HG02759 (cell line): ENCODE results near the gene INPP5A.
"Not testable (repeated sequence)": the region's sequence is repeated elsewhere in the genome, so short reads cannot be mapped to it uniquely, and the experiment has no call there.

Experiments used
- ATAC-seq: cut with Tn5 transposase; IDR thresholded peaks from one replicate; pipeline ENCODE4 v1.9.1; 2021; ENCODE audit warnings: mild to moderate bottlenecking, moderate library complexity; ENCODE audit not compliant: unreplicated experiment

INPP5A gene

DNA sequence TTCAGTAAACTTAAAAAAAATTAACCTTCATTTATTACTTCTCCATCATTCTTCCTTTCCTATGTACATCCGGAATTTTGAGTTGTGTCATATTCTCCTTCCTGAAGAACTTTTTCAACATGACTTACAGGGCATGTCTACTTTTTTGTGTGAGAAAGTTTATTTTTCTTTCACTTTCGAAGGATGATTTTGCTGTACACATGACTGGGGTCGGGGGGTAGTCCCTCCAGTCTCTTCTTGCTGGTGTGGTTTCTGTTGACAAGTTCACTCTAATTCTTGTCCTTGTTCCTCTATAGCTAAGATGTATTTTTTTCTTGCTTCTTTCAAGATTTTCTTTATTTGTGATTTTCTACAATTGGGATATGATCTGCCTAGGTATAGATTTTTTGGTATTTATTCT, 55.8 kb downstream of the INPP5A start:
- ATAC-seq: peak; percentile 60

DNA sequence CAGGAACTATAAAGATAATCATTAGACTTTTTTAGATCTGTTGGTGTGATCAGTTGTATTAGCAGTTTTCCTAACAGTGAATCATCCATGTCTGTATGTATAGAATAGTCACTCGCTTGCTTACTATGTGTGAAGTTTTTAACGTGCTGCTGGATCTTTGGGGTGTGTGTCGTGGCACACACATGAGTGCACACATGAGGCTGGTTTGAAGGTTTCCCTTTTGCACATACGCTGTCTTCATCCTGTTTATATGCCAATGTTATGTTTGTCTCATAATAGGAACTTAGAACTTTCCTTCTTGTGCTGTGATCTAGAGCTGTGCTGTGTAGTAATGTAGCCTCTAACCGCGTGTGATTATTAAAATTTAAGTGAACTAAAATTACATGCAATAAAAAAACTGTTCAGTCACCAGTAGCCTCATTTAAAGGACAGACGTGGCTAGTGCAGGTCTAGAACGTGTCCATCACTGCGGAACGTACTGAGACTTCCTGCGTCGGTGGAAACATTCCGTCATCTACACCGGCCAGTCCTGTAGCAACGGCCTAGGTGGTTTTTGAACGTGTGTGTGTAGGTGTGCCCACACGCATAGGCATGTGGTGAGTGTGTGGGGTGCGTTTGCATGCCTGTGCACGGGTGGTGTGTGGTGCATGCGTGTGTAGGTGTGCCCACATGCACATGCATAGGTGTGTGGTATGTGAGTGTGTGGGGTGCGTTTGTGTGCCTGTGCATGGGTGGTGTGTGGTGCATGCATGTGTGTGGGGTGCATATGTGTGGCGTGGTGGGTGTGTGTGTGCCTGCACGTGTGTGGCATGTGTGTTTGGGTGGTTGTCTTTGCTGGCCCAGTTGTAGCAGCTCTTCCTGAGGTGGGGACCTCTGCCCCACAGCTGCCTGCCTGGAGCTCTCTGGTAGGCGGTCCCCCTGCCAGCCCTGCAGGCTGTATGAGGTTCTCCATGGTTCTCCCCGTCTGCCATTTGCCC, 56.6 kb downstream of the INPP5A start:
- peak; percentile 67 for ATAC-seq

DNA sequence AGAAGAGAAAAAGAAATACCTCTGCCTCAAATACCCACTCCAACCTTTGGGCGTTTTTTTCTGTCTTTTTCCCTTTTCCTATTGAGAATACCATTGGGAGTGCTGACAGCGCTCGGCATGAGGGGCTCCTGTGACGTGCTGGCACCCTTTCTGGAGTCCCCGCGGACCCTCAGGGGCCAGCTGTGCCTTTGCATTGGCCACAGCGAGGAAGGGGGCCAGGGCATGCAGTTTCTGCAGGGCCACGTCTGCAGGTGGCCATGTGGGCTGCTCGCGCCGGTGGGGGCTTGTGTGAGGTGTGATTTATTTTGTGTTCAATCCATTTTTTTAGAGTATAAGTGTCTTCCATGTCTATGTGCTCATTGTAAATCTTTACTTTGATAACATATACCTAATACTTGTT, 57.4 kb downstream of the INPP5A start:
- ATAC-seq: no peak

DNA sequence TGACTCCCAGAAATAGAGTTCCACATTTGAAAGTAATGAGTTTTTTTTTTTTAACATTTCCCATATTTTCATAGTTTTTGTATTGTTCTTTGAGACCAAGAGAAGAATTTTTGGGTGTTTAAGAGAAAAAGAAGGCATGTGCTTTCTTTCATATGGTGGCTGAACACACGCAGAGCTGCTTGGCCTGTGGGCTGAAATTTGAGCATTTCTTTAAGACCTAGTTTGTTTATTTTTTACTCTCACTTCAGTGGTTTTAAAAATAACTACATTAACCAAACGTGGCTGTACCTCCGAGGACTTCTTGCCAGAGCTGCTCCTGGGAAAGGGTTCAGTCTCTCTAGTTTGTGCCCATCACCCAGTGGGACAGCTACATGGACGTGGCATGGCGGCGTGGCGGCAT, 58.3 kb downstream of the INPP5A start:
- ATAC-seq: no peak

DNA sequence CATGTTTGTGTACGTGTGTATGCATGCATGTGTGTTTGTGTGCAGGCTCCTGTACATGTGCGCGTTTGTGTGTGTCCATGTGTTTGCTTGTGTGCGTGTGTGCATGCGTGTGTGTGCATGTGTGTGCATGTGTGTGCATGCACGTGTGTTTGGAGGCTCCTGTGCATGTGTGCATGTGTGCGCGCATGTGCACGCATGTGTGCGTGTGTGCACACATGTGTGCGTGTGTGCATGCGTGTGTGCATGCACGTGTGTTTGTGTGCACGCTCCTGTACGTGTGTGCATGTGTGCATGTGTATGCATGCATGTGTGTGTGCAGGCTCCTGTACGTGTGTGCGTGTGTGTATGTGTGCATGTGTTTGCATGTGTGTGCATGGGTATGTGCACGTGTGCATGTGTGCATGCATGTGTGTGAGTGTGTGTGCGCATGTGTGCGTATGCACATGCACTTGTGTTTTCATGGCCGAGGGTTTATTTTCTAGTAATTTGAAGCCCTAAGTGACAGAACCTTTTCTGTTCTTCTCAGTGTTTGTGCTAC, 59.2 kb downstream of the INPP5A start:
- no peak for ATAC-seq

DNA sequence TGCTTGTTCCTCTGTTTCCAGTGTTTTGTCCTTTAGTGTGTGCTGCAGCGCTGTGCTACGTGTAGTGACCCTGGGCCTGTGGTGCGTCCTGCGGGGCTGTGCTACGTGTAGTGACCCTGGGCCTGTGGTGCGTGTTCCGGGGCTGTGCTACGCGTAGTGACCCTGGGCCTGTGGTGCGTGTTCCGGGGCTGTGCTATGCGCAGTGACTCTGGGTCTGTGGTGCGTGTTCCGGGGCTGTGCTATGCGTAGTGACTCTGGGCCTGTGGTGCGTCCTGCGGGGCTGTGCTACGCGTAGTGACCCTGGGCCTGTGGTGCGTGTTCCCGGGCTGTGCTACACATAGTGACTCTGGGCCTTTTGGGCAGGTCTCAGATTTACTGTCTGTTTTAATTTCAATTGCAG, 60.1 kb downstream of the INPP5A start:
- no peak for ATAC-seq

DNA sequence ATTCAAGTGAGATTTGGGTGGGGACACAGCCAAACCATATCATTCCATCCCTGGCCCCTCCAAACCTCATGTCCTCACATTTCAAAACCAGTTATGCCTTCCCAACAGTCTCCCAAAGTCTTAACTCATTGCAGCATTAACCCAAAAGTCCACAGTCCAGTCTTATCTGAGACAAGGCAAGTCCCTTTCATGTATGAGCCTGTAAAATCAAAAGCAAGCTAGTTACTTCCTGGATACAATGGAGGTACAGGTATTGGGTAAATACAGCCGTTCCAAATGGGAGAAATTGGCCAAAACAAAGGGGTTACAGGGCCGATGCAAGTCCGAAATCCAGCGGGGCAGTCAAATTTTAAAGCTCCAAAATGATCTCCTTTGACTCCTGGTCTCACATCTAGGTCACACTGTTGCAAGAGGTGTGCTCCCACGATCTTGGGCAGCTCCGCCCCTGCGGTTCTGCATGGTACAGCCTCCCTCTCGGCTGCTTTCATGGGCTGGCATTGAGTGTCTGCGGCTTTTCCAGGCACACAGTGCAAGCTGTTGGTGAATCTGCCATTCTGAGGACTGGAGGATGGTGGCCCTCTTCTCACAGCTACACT, 61.5 kb downstream of the INPP5A start:
- ATAC-seq: not testable (repeated sequence)

DNA sequence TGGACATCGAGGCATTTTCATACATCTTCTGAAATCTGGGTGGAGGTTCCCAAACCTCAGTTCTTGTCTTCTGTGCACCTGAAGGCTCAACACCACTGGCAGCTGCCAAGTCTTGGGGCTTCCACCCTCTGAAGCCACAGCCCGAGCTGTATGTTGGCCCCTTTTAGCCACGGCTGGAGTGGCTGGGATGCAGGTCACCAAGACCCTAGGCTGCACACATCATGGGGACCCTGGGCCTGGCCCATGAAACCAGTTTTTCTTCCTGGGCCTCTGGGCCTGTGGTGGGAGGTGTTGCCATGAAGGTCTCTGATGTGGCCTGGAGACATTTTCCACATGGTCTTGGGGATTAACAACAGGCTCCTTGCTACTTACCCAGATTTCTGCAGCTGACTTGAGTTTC, 62.1 kb downstream of the INPP5A start:
- ATAC-seq: no peak

DNA sequence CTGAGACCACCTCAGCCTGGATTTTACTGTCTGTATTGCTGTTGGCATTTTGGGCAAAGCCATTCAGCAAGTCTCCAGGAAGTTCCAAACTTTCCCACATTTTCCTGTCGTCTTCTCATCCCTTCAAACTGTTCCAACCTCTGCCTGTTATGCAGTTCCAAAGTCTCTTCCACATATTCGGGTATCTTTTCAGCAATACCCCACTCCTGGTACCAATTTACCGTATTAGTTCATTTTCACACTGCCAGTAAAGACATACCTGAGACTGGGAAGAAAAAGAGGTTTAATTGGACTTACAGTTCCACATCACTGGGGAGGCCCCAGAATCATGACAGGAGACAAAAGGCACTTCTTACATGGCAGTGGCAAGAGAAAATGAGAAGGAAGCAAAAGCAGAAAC, 62.8 kb downstream of the INPP5A start:
- ATAC-seq: no peak

DNA sequence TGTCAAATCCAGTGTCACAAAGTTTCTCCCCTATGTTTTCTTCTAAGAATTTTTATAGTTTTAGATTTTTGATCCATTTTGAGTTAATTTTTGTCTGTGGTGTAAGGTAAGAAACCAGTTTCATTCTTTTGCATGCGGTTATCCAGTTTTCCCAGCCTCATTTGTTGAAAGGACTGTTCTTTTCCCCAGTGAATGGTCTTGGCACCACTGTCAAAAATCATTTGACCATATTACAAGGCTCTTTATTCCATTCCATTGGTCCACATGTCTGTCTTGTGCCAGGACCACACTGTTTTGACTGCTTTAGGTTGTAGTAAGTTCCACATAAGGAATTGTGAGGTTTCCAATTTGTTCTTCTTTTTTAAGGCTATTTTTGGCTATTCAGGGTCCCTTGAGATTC, 64.0 kb downstream of the INPP5A start:
- no peak for ATAC-seq

DNA sequence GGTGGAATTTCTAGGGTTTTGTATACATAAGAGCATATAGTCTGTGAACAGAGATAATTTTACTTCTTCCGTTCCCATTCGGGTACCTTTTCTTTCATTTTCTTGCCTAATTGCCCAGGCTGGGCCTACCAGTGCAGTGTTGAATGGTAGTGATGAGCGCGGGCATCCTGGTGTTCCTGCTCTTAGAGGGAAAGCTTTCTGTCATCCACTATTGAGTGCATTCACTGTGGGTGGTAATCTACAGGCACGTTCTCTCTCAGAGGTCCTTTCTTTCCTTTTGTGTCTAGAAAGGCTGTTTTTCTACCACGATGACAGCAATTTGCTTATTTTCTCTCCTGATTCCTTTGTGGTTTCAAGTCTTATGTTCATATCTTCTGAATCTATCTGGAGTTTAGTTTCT, 65.0 kb downstream of the INPP5A start:
- ATAC-seq: no peak

DNA sequence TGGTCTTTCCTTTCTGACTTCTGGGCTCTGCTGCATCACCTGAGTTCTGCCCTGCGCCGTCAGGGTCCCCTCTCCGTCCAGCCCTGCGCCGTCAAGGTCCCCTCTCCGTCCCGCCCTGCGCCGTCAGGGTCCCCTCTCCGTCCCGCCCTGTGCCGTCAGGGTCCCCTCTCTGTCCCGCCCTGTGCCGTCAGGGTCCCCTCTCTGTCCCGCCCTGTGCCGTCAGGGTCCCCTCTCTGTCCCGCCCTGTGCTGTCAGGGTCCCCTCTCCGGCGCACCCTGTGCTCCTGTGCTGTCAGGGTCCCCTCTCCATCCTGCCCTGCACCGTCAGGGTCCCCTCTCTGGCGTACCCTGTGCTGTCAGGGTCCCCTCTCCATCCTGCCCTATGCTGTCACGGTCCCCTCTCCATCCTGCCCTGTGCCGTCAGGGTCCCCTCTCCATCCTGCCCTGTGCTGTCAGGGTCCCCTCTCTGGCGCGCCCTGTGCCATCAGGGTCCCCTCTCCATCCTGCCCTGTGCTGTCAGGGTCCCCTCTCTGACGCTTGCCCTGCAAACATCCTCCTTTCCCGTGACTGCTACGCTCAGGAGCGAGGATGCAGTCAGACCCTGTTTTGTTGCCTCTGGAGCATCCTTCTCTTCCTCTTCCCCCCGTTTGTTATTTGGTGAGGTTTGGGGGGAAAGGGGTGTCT, 66.4 kb downstream of the INPP5A start:
- ATAC-seq: no peak

DNA sequence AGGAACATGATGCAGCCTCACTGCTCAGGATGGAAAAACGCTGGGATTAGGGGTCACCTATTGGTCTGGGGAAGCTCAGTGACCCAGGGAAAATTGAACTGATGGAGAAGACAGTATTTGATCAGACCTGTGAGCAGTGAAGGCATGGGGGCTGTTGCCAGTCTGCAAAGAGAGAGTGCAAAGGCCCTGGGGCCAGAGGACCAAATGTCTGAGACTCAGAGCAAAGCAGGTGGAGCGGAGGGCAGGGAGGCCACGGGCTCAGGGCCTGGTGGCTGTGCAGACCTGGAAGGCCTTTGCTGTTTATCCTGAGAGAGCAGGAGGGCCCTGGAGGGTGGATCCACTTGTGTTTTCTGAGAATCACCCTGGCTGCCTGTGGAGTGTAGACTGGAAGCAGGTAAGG, 67.1 kb downstream of the INPP5A start:
- ATAC-seq: no peak

DNA sequence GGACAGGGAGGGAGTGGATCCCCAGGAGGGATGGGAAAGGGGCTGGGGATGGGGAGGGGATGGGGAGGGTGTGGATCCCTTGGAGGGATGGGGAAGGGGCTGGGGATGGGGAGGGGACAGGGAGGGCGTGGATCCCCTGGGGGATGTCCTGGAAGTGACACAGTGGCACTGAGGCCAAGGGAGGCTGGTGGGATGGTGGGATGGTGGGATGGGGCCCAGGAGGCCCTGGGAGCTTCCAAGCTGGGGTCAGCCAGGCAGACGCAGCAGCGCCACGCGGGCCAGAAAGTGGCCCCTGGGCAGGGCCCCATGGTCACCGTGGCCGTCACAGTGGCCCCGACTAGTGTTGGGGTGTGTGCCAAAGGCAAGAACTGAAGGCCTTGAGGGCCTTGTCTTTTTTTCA, 67.8 kb downstream of the INPP5A start:
- ATAC-seq: no peak

DNA sequence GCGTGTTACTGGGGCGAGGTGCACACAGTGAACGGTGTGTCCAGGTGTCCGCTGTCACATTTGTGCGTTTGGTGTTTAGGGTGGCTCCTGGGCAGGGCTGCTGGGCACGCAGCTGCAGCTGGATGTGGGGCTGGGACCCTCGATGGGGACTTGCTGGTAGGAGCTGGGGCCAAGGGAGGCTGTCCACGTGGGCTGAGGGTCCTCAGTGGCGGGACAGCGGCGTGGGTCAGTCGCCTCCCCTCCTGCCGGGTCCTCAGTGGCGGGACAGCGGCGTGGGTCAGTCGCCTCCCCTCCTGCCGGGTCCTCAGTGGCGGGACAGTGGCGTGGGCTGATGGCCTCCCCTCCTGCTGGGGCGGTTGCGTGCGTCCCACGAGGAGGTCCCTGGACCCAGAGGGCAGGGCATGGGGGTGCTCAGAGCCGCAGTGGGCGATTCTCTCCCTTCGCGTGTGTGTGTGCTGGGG, 68.5 kb downstream of the INPP5A start:
- ATAC-seq: no peak

DNA sequence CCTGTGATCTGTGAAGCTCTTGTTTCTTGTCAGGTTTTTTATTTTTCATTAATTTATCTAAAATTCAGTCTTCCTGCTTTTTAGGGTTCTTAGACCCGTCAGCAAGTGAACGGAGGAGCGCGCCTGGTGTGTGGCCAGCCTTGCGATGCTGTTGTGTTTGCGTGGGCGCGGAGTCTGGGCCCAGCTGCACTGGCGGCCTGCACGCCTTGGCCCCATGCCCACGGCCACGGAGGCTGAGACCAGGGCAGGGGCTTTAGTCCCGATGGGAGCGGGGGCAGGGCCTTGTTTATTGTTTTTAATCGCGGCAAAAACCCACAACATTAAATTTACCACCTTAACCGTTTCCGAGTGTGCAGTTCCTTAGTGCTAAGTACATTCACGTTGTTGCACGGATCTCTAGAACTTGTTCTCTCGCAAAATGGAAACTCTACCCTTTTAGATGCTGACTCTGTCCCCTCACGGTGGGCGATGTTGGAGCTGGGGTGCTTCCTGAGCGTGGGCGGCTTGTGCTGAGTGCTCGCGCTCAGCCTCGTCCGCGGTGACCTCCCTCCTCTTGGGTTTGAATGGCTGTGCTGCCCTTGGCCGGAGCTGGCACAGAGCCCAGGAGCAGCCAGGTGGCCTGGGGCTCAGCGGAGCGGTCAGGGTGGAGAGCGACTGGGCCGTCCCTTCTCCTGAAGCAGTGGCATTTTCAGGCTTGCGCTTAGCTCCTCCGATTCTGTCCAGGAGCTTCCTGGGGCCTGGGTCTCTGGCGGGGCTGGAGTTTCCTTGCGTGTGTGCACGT, 69.1 kb downstream of the INPP5A start:
- no peak for ATAC-seq

DNA sequence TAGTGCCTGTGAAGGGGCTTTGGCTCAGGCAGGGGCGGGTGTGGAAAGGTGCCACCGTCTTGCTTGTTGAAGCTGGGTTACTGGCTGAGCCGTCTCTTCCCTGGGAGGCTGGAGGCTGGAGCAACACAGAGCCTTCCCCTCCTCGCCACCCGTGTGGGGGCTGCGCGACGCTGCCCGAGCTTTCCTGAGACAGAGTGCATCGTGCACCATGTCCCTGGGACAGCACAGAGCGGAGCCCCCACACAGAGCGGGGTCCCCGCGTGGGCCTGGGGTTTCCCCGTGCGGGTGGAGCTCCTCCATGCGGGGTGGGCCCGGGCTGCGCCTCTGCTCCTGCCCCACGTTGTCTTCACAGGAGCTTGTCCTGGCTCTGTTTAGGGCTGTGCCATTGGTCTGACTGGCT, 69.9 kb downstream of the INPP5A start:
- no peak for ATAC-seq

DNA sequence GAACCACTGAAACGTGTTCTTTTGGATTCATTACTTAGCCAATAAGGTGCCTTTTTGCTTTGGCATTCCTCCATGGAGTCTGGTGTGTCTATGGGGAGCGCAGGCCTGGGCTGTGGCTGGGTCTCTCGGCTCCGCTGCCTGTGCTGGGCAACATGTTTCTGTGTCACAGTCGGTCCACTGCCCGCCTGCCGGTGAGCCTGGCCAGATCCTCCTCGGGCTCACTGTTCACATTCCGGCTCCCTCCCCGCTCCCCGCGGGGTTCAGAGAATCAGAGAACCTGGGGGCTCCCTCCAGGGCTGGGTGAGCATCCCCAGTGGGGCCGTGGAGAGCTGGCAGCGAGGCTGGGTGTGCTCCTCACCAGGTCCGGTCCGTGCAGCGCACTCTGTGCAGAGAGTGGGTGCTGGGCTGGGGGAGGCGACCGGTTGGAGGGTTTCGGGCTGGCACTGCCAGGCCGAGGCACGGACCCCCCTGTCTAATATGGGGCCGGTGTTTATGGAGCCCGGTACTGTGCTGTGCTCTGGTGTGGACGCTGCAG, 70.4 kb downstream of the INPP5A start:
- ATAC-seq: no peak

DNA sequence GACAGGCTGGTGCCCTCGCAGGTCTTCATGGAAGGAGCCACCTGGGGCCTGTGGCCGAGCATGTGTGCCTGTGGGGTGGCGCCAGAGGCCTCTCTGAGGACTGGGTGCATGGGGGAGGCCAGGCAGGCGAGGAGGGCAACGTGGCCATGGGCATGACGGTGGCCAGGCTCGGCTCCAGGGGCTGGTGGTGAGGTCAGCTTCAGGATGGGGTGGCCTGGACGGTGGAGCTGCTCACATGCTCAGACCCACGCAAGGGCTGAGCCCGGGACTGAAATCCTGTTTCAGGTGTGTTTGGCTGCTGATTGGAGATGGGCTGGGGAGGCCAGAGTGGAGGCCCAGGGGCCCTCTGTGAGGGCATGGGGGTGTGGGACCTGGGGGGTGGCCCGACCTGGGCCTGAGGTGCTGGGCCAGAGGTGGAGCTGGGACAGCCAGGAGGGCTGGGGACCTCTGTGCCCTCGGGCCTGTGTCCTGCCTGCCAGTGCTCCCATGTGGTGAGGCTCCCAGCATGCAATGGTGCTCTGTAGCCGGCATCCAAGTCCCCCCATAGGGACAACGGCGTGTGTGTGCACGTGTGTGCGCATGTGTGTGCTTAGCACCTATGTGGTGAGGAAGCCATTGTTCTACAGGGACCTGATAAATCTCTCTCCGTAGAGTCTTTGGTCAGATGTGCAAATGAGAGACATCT, 71.1 kb downstream of the INPP5A start:
- ATAC-seq: no peak

DNA sequence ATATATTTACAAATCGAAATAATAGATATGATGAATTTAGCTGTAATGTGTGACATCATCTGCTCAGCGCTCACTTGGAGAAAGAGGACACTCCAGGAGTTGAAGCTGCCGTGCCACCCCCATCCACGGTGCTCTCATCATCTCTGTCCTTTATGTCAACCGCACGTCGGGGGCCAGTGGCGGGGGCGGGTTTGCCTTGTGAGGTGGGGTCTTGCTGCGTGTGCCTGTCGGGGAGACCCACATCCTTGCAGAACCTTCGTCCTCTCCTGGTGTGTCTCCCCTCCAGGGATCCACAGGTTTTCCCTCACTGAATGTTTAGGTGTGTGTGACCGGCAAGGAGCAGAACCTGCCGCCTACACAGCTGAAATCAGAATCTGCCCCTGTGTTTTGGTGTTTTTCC, 71.6 kb downstream of the INPP5A start:
- ATAC-seq: no peak
